D721Med (cell line): ENCODE data around the gene SLC46A3.
"Not testable (repeated sequence)": the region's sequence is repeated elsewhere in the genome, so short reads cannot be mapped to it uniquely, and the experiment has no call there.

Experiments
- DNase-seq: peaks from one replicate; pipeline ENCODE4 v3.0.0; 2011; ENCODE audit warnings: low spot score; ENCODE audit not compliant: insufficient read length
- FAIRE-seq: peaks from 2 replicates; lab custom pipeline; 2011; peaks lifted over from hg19 to GRCh38; lab: Jason Lieb, UNC
- TF ChIP-seq, protein P1 (sequence below): IDR thresholded peaks from 2 replicates; pipeline ENCODE4 v1.5.1; 2012; ENCODE audit warnings: mild to moderate bottlenecking, control low read depth; ENCODE audit not compliant: insufficient read depth; ENCODE audit errors: missing control alignments

Gene SLC46A3

DNA sequence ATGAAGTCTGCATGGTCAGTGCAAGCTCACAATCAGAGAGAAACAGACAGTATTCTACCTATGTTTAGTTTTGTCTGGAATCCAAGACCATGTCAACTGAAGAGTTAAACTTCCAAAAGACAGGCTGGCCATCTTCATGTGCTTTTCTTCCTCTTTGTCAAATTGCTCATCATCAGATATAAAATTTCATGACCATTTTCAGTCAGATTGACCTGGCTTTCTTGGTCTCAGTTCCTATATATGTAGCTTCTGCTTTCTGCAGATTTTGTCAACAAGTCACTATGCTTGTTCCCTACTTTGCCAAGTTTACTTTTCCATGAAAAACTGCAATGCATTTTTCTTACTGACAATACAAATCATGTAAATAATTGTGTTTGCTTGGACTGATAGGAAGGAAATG is 13.9 kb downstream of the SLC46A3 start:
- DNase-seq (no peak), FAIRE-seq (no peak)
- TF ChIP-seq, protein P1, sequence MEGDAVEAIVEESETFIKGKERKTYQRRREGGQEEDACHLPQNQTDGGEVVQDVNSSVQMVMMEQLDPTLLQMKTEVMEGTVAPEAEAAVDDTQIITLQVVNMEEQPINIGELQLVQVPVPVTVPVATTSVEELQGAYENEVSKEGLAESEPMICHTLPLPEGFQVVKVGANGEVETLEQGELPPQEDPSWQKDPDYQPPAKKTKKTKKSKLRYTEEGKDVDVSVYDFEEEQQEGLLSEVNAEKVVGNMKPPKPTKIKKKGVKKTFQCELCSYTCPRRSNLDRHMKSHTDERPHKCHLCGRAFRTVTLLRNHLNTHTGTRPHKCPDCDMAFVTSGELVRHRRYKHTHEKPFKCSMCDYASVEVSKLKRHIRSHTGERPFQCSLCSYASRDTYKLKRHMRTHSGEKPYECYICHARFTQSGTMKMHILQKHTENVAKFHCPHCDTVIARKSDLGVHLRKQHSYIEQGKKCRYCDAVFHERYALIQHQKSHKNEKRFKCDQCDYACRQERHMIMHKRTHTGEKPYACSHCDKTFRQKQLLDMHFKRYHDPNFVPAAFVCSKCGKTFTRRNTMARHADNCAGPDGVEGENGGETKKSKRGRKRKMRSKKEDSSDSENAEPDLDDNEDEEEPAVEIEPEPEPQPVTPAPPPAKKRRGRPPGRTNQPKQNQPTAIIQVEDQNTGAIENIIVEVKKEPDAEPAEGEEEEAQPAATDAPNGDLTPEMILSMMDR: no peak

DNA sequence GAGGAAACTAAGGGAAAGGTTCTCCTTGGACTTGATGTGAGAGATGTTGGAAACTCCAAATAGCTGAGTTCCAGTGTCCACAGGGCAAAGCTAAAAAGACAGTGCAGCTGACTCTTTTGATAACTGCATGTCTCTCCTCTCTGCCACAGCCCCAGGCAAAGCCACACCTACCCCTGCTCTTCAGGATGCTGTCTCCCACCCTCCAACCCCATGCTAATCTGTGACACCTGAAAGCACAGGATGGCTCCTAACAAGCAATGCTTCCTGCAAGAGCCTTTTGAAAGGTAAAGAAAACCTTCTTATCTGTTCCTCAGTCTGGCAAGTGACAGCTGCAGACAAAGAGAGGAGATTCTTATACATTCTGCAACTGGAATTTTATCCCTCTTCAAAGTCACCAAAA is 14.5 kb downstream of the SLC46A3 start:
- DNase-seq: no peak
- TF ChIP-seq, protein P1: no peak
- no peak for FAIRE-seq

DNA sequence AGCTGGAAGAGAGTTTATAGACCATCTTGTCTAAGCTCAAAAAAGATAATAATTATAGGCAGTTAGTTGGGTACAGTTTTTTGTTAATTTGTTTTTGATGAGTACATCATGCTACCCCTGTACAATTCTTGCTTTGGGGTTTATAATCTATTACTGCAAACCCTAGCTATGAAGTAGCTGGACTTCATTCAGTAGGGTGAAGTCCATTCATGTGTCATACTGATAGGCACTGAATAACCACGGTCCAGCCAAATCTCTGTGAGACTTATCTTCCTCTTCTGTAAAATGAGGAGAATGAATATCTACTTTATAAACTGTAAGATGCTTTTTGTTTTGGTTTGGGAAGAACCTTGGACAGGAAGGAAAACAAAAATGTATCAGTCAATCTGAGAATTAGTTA is 19.5 kb downstream of the SLC46A3 start:
- FAIRE-seq (no peak), DNase-seq (no peak)
- TF ChIP-seq, protein P1: no peak

DNA sequence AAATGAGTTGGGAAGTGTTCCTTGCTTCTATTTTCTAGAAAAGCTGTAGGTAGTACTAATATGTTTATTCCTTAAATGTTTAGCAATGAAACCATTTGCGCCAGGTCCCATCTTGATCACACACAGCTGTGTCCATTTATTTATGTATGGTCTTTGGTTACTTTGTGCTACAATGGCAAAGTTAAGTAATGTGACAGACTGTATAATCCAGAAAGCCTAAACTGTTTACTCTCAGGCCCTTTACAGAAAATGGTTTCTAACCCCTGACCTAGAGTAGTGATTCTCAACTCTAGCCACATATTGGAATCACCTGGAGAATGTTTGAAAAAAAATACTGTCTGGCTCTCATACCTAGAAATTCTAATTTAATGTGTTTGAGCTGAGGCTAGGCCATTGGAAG is 21.3 kb downstream of the SLC46A3 start:
- no peak for DNase-seq
- FAIRE-seq: no peak
- TF ChIP-seq, protein P1: no peak

DNA sequence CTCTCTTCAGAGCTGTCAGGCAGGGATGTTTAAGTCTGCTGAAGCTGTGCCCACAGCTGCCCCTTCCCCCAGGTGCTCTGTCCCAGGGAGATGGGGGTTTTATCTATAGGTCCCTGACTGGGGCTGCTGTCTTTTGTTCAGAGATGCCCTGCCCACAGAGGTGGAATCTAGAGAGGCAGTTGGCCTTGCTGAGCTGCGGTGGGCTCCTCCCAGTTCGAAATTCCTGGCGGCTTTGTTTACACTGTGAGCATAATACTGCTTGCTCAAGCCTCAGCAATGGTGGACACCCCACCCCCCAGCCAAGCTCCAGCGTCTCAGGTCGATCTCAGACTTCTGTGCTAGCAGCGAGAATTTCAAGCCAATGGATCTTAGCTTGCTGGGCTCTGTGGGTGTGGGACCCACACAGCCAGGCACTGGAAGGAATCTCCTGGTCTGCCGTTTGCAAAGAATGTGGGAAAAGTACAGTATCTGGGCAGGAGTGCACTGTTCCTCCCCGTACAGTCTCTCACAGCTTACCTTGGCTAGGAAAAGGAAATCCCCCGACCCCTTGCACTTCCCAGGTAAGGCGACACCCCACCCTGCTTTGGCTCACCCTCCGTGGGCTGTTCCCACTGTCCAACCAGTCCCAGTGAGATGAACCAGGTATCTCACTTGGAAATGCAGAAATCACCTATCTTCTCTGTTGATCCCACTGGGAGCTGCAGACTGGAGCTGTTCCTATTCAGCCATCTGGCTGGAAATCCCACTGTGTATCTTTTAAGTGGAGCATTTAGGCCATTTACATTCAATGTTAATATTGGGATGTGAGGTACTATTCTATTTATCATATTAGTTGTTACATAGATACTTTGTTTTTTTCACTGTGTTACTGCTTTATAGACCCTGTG is 24.9 kb downstream of the SLC46A3 start:
- FAIRE-seq, DNase-seq: not testable (repeated sequence)

DNA sequence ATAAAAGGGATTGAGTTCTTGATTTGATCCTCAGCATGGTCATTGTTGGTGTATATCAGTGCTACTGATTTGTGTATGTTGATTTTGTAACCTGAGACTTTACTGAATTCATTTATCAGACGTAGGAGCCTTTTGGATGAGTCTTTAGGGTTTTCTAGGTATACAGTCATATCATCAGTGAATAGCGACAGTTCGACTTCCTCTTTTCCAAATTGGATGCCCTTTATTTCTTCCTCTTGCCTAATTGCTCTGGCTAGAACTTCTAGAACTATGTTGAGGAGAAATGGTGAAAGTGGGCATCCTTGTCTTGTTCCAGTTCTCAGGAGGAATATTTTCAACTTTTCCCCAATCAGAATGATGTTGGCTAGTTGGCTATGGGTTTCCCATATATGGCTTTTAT is 32.9 kb downstream of the SLC46A3 start:
- DNase-seq (no peak), FAIRE-seq (no peak)
- TF ChIP-seq, protein P1: no peak

DNA sequence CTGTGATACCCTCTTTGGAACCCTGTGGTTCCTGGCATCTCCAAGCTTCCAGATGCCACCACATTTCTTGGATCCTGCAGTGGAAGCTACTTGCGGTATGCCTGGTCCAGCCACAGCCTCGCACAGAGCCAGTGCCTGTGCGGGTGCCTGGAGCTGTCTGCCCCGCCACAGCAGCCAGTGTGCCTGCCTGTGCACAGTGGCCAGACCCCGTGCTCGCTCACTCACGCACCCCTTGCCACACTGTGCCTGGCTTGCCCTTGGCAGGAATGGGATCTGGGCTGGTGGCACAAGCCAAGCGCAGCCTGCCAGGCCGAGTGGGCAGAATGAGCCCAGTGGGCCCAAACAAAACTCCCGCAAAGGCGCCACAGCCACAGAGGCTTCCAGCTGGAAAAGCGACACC is 33.7 kb downstream of the SLC46A3 start:
- DNase-seq (no peak), FAIRE-seq (no peak)
- TF ChIP-seq, protein P1: no peak
